Suppressor macrophage (primary cell): ENCODE results near the gene TIMM17A.
"Not testable (repeated sequence)": the region's sequence is repeated elsewhere in the genome, so short reads cannot be mapped to it uniquely, and the experiment has no call there.

Experiments used
- DNase-seq, 4 experiments: peaks; one replicate each; pipeline ENCODE4 v3.0.0-alpha.2; 2020 to 2022

Gene TIMM17A

DNA sequence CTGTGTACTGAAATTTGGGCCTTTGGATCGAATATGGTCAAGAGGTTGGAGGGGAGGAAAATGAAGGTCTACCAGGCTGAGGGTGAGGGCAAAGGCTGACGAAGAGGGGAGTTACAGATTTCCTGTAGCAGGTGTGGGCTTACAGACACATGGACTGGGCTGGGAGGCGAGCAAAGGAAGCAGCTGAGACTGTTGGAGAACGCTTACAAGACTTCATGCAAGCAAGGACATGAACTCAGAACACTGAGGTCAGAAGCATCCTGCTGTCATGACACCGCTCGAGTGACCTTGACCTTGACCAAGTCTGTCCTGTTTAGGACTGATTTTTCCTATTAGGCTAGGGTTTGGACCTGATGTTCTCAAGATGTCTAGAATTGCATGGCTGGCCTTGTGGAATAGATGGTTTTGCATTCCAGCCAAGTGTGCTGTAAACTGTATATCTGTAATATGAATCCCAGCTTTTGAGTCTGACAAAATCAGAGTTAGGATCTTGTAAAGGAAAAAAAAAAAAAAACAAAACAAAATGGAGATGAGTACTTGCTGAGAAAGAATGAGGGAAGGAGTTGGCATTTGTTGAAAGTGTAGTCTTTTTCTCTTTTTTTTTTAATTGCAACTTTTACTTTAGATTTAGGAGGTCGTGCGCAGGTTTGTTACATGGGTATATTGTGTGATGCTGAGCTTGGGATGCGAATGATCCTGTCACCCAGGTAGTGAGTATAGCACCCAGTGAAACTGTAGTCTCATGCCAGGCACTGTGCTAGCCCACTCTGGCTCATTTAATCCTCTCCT lies 60.9 kb downstream of the TIMM17A start:
- no peak for DNase-seq

GRCh38 chr1:202016811-202017748 lies 61.8 kb downstream of the TIMM17A start:
- DNase-seq, result no peak

DNA sequence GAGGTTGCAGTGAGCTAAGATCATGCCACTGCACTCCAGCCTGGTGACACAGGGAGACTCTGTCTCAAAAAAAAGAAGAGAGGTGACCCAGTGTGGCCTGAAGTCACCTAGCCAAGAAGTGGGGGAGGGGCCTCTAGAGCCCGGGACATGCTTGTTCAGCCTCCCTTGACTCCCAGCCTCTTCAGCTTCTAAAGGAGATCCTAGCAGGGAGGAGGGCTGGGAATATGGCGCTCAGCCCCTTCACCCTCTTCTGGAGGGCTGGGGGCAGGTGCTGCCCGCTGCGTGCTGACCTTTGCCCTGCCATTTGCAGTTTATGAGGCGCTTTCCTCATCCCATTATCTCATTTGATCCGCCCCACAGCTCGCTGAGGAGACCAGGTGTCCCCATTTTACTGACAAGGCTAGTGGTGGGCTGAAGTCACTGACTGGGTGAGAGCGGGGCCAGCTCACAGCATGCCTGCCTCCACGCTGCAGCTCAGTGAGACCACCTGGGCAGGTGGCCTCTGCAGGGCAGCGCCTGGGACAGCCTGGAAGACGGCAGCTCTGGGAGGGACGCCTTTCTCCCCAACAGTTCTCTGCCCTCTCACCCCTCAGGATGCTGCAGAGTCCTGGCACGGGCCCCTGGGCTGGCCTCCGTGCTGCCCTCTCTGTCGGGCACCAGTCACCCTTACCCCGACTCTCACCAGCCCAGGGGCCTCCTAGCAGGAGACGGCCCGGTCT lies 62.6 kb downstream of the TIMM17A start:
- DNase-seq, result no peak

- no peak for DNase-seq
These were observed 63.3 kb downstream of the TIMM17A start for GRCh38 chr1:202018468-202019234.

- not testable (repeated sequence) for DNase-seq
These were observed 63.9 kb downstream of the TIMM17A start for GRCh38 chr1:202019235-202019558.
